Right ventricle myocardium superior (tissue), 1 donor: ENCODE results near the gene C11orf54. TPM values are rescaled to one million over a fixed set of nuclear protein-coding genes. Genes with fewer than 3 reads are reported as not detected.
A peak's percentile ranks its signal among the peaks of the same experiment; 100 is the strongest.
"Not testable (repeated sequence)": the region's sequence is repeated elsewhere in the genome, so short reads cannot be mapped to it uniquely, and the experiment has no call there.

ENCODE experiments used
- ATAC-seq: fragments of 200-7000 bp; cut with Tn5 transposase; one replicate; pipeline ENCODE4 v1.9.1; 2020; ENCODE audit warnings: mild to moderate bottlenecking; ENCODE audit not compliant: poor library complexity
- DNase-seq: peaks from one replicate; pipeline ENCODE4 v3.0.0-alpha.2; 2020
- intact Hi-C: fragments of 100-400 bp; cut with DNase I; formaldehyde crosslinking; loops from one replicate; pipeline ENCODE4 v1.11.2; 2022
- total RNA-seq: library from RNA; stranded (reverse); fragmentation: NEBNext Ultra II Directional; extraction: Animal tissue kit (Norgen Biotek cat#: 25700); gene quantifications from one replicate; pipeline ENCODE4 v1.2.1, GENCODE V29; 2021
- donor health status: DM: no; HTN: yes; CAD: no; lungs with severe emphysema.

Gene C11orf54
- total RNA-seq, 1 donor from 2014 or later = 30.2 TPM

- intact Hi-C loops = no loop called here
- DNase-seq = no peak
- no peak for ATAC-seq
Measured at GRCh38 chr11:93756748-93757147, 15.3 kb downstream of the C11orf54 start.

DNA sequence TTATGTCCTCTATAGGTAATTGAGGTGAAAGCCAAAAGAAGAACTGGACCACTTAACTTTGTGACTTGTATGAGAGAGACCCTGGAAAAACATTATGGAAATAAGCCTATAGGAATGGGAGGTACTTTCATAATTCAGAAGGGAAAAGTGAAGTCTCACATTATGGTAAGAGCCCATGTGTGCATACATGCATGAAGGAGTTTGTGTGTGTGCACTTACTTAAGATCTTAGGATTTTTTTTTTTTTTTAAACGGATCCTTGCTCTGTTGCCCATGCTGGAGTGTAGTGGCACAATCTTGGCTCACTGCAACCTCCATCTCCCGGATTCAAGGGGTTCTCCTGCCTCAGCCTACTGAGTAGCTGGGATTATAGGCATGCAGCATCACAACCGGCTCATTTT lies 15.8 kb downstream of the C11orf54 start:
- DNase-seq (no peak), ATAC-seq (no peak)
- intact Hi-C loops = no loop called here

GRCh38 chr11:93757924-93758865 lies 16.7 kb downstream of the C11orf54 start:
- no peak for ATAC-seq
- DNase-seq = no peak
- intact Hi-C loops = no loop called here

DNA sequence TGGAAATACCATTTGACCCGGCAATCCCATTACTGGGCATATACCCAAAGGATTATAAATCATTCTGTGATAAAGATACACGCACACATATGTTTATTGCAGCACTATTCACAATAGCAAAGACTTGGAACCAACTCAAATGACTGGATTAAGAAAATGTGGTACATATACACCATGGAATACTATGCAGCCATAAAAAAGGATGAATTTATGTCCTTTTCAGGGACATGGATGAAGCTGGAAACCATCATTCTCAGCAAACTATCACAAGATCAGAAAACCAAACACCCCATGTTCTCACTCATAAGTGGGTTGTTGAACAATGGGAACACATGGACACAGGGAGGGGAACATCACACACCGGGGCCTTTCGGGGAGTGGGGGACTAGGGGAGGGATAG lies 17.7 kb downstream of the C11orf54 start:
- intact Hi-C loops, ATAC-seq, DNase-seq: not testable (repeated sequence)

DNA sequence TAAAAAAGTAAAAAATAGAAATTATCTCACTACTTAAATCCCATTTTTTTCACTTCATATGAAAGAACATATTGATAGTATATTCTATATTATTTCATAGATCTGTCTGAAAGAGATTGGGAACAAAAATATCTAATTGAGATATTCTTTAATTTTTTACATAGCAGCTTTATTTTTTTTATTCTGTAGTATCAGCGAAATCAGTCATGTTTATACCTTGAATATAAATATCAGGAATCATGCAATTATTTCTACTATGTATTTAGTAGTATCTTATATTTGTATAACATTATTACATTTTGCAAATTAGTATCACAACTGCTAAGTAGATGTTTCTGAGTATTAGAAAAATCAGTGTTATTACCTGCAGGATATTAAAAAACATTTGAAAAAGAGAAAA lies 20.4 kb downstream of the C11orf54 start:
- no peak for ATAC-seq
- intact Hi-C loops = no loop called here
- DNase-seq = no peak

DNA sequence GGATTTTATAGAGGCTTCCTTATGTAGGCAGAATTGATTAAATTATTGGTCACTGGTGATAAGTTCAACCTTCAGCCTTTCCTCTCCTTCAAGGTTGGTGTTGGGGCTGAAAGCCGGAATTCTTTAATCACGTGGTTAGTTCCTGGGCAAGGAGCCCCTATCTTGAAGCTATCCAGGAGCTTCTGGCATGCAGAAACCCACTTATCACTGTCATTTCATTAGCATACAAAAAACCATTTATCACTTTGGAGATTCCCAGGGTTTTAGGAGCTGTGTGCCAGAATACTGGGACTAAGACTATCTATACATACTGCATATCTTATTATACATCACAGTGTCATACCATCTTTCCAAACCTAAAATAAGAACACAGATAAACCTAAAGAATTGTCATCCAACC lies 24.1 kb downstream of the C11orf54 start:
- intact Hi-C loops = no loop called here
- ATAC-seq (no peak), DNase-seq (no peak)

- no peak for DNase-seq
- no peak for ATAC-seq
- intact Hi-C loops = no loop called here
Measured at GRCh38 chr11:93766504-93766903, 25.0 kb downstream of the C11orf54 start.

DNA sequence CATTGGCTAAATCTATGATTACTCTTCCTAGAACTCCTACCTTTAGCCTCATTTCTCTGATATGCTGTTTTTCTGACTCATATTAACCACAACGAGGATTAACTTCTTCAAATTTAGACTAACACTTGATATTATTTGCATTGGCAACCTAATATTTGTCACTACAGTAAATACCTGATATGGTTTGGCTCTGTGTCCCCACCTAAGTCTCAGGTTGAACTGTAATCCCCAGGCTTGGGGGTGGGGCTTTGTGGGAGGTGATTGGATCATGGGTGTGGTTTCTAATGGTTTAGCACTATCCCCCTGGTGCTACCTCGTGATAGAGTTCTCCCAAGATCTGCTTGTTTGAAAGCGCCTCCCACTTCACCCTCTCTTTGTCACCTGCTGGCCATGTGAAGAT lies 25.5 kb downstream of the C11orf54 start:
- intact Hi-C loops = no loop called here
- DNase-seq (no peak), ATAC-seq (no peak)

GRCh38 chr11:93770160-93770559 lies 28.7 kb downstream of the C11orf54 start:
- ATAC-seq (no peak), DNase-seq (no peak)
- intact Hi-C loops = no loop called here

GRCh38 chr11:93772123-93772522 lies 30.7 kb downstream of the C11orf54 start:
- no peak for ATAC-seq

DNA sequence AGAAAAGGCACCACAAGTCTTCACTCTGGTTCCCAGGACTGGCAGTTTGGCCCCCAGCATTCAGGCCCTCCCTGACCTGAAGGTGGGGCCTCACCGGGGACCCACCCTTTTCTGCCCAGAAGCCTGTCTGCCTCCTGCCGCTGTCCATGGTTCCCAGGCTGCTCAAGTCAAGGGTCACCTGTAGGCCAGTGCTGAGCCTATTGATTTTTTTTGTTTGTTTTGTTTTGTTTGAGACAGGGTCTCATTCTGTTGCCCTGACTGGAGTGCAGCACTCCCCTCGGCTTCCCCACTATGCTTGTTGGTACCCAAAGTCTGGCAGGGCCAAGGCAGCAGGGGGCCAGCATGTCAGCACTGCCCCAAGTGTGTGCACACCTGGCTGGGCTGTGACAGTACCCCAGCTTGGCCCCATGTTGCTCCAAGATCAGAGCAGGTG lies 31.6 kb downstream of the C11orf54 start:
- no peak for DNase-seq
- no peak for ATAC-seq
- intact Hi-C loops = no loop called here

More at GRCh38 chr11:93772123-93772522, 30.7 kb downstream of the C11orf54 start:
- no peak for DNase-seq
- intact Hi-C loops = no loop called here

GRCh38 chr11:93773601-93774200 lies 32.2 kb downstream of the C11orf54 start:
- intact Hi-C loops = no loop called here
- DNase-seq (no peak), ATAC-seq (no peak)

- DNase-seq, ATAC-seq, intact Hi-C loops: not testable (repeated sequence)
Measured at GRCh38 chr11:93774560-93774959, 33.1 kb downstream of the C11orf54 start.

GRCh38 chr11:93775289-93775688 lies 33.8 kb downstream of the C11orf54 start:
- ATAC-seq (no peak), DNase-seq (no peak)
- intact Hi-C loops = no loop called here

DNA sequence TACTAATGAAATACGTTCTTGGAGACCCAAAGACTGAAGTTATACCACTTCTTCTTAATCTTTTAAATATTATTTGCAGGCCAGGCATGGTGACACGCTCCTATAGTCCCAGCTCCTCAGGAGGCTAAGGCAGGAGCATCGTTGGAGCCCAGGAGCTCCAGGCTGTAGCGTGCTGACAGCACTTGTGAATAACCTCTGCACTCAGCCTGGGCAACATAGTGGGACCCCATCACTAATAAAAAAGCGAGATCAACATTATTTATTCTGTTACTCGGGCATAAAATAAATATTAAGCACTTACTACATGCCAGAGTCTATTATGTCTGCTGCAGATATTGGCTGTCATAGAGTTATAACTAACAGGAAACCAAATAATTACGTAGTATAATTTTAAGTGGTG lies 41.9 kb downstream of the C11orf54 start:
- ATAC-seq (no peak), DNase-seq (no peak)
- intact Hi-C loops = loop anchor here (5.0 kb wide), 1 partner anchor 41 kb away; the partner anchor contains the start of genes C11orf54 and TAF1D

DNA sequence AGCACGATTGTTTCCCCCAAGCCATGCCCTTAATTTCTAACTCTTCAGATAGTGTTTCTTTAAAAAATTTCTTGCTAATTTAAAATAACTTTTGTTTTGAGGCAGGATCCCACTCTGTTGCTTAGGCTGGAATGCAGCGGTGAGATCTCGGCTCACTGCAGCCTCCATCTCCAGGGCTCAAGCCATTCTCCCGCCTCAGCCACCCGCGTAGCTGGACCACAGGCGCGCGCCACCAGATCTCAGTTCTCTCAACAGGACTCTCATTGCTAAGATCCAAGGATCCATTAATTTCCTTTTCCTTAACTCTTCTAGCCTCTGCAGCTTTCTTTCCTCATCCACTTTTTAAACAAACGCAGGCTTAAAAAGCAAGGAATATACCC lies 42.3 kb downstream of the C11orf54 start:
- no peak for DNase-seq
- intact Hi-C loops = loop anchor here (5.0 kb wide), 1 partner anchor 41 kb away; the partner anchor contains the start of genes C11orf54 and TAF1D
- ATAC-seq = peak; percentile 62

DNA sequence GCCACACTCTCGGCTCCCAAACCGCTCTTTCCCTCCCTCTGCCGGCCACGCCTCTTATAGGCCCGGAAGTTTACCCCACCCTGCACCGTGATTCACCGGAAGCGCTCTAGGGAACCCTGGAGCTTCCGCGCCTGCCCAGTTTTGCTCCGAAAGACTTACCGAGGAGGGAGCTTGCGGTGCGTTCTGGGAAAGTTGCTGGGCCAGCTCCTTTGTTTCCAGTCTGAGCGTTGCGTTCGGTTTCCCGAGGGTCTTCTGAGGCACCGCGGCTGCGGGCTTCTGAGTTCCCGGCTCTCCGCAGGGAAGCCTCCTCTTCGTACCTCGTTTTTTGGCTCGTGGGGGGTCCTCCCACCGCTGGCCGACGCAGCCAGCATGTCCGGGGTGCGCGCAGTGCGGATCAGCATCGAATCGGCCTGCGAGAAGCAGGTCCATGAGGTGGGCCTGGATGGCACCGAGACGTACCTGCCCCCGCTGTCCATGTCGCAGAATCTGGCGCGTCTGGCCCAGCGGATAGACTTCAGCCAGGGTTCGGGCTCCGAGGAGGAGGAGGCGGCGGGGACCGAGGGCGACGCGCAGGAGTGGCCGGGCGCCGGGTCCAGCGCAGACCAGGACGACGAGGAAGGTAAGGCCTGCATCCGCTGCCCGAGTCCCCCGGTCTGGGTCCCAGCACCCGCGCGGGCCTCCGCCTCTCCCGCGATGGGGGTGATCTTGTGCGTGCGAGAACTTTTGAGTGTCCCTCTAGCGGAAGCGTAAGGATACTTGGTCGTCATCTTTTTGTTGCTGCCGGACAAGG lies 42.9 kb downstream of the C11orf54 start, which contains the start of gene MED17:
TSS of gene MED17 (plus strand) at position 138 of the 790 bp plus-strand sequence. CDS start at position 370, 232 bp downstream.
- intact Hi-C loops = loop anchor here (5.0 kb wide), 1 partner anchor 42 kb away; the partner anchor contains the start of genes C11orf54 and TAF1D
- ATAC-seq = peak; percentile 100
- DNase-seq = peak; percentile 94

- DNase-seq = no peak
- ATAC-seq = peak; percentile 1
- intact Hi-C loops = loop anchor here (5.0 kb wide), 1 partner anchor 43 kb away; the partner anchor contains the start of genes C11orf54 and TAF1D
Measured at GRCh38 chr11:93784935-93785360, 43.5 kb downstream of the C11orf54 start.

DNA sequence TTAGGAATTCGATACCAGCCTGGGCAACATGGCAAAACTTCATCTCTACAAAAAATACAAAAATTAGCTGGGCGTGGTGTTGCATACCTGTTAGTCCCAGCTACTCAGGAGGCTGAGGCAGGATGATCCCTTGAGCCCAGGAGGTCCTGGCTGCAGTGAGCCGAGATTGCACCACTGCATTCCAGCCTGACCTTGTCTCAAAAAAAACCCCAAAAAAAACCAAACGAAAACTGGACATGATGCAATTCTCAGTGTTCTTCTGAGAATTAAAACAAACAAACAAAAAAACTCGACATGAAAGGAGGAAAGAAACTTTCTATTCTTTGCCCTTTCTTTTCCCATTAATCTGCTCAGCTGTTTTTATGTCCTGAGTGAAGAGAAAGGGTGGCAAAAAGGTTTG lies 50.0 kb downstream of the C11orf54 start:
- intact Hi-C loops = no loop called here
- ATAC-seq (no peak), DNase-seq (no peak)
